Measurements from ENCODE around the gene CBFA2T2.
"Not testable (repeated sequence)": the region's sequence is repeated elsewhere in the genome, so short reads cannot be mapped to it uniquely, and the experiment has no call there.

Gene CBFA2T2

GRCh38 chr20:33463332-33464101 lies 26.4 kb upstream of the CBFA2T2 start:
- TF ChIP-seq CTCF (IDR thresholded peaks at IDR 0.05; ENCODE audit: low read depth, low read length): no peak
- H3K4me3 ChIP-seq (ENCODE audit: low read depth, low read length): no peak overlapping the region

GRCh38 chr20:33464759-33465158 lies 25.1 kb upstream of the CBFA2T2 start:
- H3K4me3 ChIP-seq (ENCODE audit: low read depth, low read length): not testable (repeated sequence)

GRCh38 chr20:33465481-33466302 lies 24.2 kb upstream of the CBFA2T2 start:
- no peak overlapping the region for H3K4me3 ChIP-seq (ENCODE audit: low read depth, low read length)
- TF ChIP-seq CTCF (IDR thresholded peaks at IDR 0.05; ENCODE audit: low read depth, low read length): no peak

- TF ChIP-seq CTCF (IDR thresholded peaks at IDR 0.05; ENCODE audit: low read depth, low read length): no peak
- no peak overlapping the region for H3K4me3 ChIP-seq (ENCODE audit: low read depth, low read length)
Observed at GRCh38 chr20:33466303-33466646, 23.6 kb upstream of the CBFA2T2 start.

- H3K4me3 ChIP-seq (ENCODE audit: low read depth, low read length): no peak overlapping the region
- no peak for TF ChIP-seq CTCF (IDR thresholded peaks at IDR 0.05; ENCODE audit: low read depth, low read length)
Observed at GRCh38 chr20:33470457-33470856, 19.4 kb upstream of the CBFA2T2 start.

- TF ChIP-seq CTCF (IDR thresholded peaks at IDR 0.05; ENCODE audit: low read depth, low read length): no peak
- H3K4me3 ChIP-seq (ENCODE audit: low read depth, low read length): no peak overlapping the region
Observed at GRCh38 chr20:33470866-33471265, 19.0 kb upstream of the CBFA2T2 start.

- no peak overlapping the region for H3K4me3 ChIP-seq (ENCODE audit: low read depth, low read length)
- TF ChIP-seq CTCF (IDR thresholded peaks at IDR 0.05; ENCODE audit: low read depth, low read length): no peak
Observed at GRCh38 chr20:33472868-33473435, 16.9 kb upstream of the CBFA2T2 start.

Measured in WI38 (cell line).